Transverse colon (tissue), 4 donors: ENCODE results near the gene LIG4. TPM values are rescaled to one million over a fixed set of nuclear protein-coding genes. Genes with fewer than 3 reads are reported as not detected.
"Not testable (repeated sequence)": the region's sequence is repeated elsewhere in the genome, so short reads cannot be mapped to it uniquely, and the experiment has no call there.

Experiments
- DNase-seq: peaks from one replicate; pipeline ENCODE4 v3.0.0-alpha.2; 2019
- H3K27ac ChIP-seq, 4 donors: fragments of 200-600 bp; sonication (generic); 2 replicates each; pipeline ENCODE4 v1.5.1; 2016 to 2018; ENCODE audit warnings: inconsistent platforms in 4 of 4
- H3K27me3 ChIP-seq: fragments of 200-600 bp; sonication (generic); 2 replicates; pipeline ENCODE4 v1.5.1; 2017; ENCODE audit warnings: inconsistent platforms
- H3K36me3 ChIP-seq, 4 donors: fragments of 200-600 bp; sonication (generic); 2 replicates each; pipeline ENCODE4 v1.5.1; 2017 to 2019; ENCODE audit warnings: inconsistent platforms in 4 of 4
- H3K4me1 ChIP-seq, 4 donors: fragments of 200-600 bp; sonication (generic); 2 replicates each; pipeline ENCODE4 v1.5.1; 2017 to 2020; ENCODE audit warnings: inconsistent platforms in 4 of 4
- H3K4me3 ChIP-seq, 4 donors: fragments of 200-600 bp; sonication (generic); 1 replicate in 1 of 4; 2 replicates in 3 of 4; pipeline versions ENCODE4 v1.5.1 to v1.6.1; 2017 to 2019; ENCODE audit warnings: inconsistent platforms in 4 of 4
- H3K9me3 ChIP-seq, 2 donors: fragments of 200-600 bp; sonication (generic); 2 replicates each; pipeline ENCODE4 v1.5.1; 2017 to 2019; ENCODE audit warnings: inconsistent platforms in 2 of 2
- CTCF ChIP-seq, 5 experiments: fragments of 200-600 bp in 3 of 5; fragments of 450-650 bp in 2 of 5; sonication (generic) in 3 of 5; IDR thresholded peaks; 1 replicate in 2 of 5; 2 replicates in 3 of 5; pipeline ENCODE4 v1.5.1; 2016 to 2017; ENCODE audit warnings: antibody characterized with exemption in 5 of 5, inconsistent platforms in 3 of 5, mild to moderate bottlenecking in 2 of 5, moderate library complexity in 1 of 5
- EP300 ChIP-seq: sonication (generic); formaldehyde crosslinking; IDR thresholded peaks from one replicate; pipeline ENCODE4 v1.6.1; 2017; ENCODE audit warnings: antibody characterized with exemption, low read depth
- POLR2A ChIP-seq: fragments of 450-650 bp; IDR thresholded peaks from one replicate; pipeline ENCODE4 v1.6.1; 2016; ENCODE audit warnings: antibody characterized with exemption, mild to moderate bottlenecking, moderate library complexity
- POLR2AphosphoS5 ChIP-seq, 3 donors: sonication (generic); formaldehyde crosslinking; IDR thresholded peaks; one replicate each; pipeline ENCODE4 v1.6.1; 2016; ENCODE audit warnings: antibody characterized with exemption in 3 of 3
- WGBS, 2 donors: methylation state at CpG; one replicate each; pipeline ENCODE4 v1.1.5; 2018; ENCODE audit warnings: low coverage in 1 of 2; 5-methylcytosine and 5-hydroxymethylcytosine counted together
- in situ Hi-C, 4 donors: fragments of 200-750 bp; cut with MboI; loops; one replicate each; pipeline versions ENCODE4 v1.15.0 to v1.15.1; 2017; ENCODE audit warnings: low sequenced_read_pairs in 3 of 4, low pct_ligation_motif_present in 1 of 4, low pct_unique_long_range_greater_than_20kb in 1 of 4
- intact Hi-C: fragments of 100-400 bp; cut with DNase I; formaldehyde crosslinking; loops from one replicate; pipeline ENCODE4 v1.15.1; 2023; ENCODE audit warnings: low total_unique reads
- total RNA-seq, 4 donors: library from RNA; depleted of rRNA; stranded (reverse); fragments of >200 nt; gene quantifications; one replicate each; pipeline ENCODE4 v1.1.0, GENCODE V29; 2016

Gene LIG4
- total RNA-seq, 4 donors from 2014 or later: 1.9 to 17.0 (median 6.0) TPM

- DNase-seq: no peak
- intact Hi-C loops: loop anchor here (10.0 kb wide), 1 partner anchor 671 kb away; no protein-coding TSS in a partner anchor
- H3K27ac ChIP-seq: no peak overlapping the region
- no peaks in the 10 kb centered on the region for H3K36me3 ChIP-seq
- in situ Hi-C loops: no loop called here
- WGBS, 2 donors: 72 to 73% methylated on average over 6 to 7 of the region's 7 CpGs
- no peak for TF ChIP-seq EP300
- TF ChIP-seq CTCF (IDR thresholded peaks at IDR 0.05): no peak
- no peak for TF ChIP-seq POLR2A
- TF ChIP-seq POLR2AphosphoS5 (IDR thresholded peaks at IDR 0.05): no peak
- H3K4me3 ChIP-seq: no peak overlapping the region
- H3K9me3 ChIP-seq: no peaks in the 10 kb centered on the region
- no peaks in the 10 kb centered on the region for H3K27me3 ChIP-seq
- H3K4me1 ChIP-seq: peaks cover 4 to 39% (median 17%) of the 10 kb centered on the region in 4 donors
These were observed 8.6 kb upstream of the LIG4 start for GRCh38 chr13:108223687-108224503.

GRCh38 chr13:108220041-108220440 lies 4.7 kb upstream of the LIG4 start:
- Histone ChIP-seq H3K4me1 (peaks cover 11 to 59% (median 26%) of the 10 kb centered on the region in 4 donors), H3K27me3 (no peaks in the 10 kb centered on the region), H3K27ac (peak overlapping the region in 3 of 4 donors; percentile 86 to 92 (median 87)), H3K9me3 (no peaks in the 10 kb centered on the region), H3K4me3 (peak overlapping the region in 1 of 4 donors; percentile 91), H3K36me3 (no peaks in the 10 kb centered on the region)
- intact Hi-C loops: loop anchor here (10.0 kb wide), 1 partner anchor 675 kb away; no protein-coding TSS in a partner anchor
- 24 to 50% methylated on average over 1 of the region's 1 CpG for WGBS, 2 donors
- DNase-seq: peak; percentile 58
- TF ChIP-seq EP300 (no peak), POLR2A (no peak), CTCF (IDR thresholded peaks at IDR 0.05) (no peak), POLR2AphosphoS5 (IDR thresholded peaks at IDR 0.05) (no peak)
- in situ Hi-C loops: no loop called here

- intact Hi-C loops: no loop called here
These were observed 3.0 kb upstream of the LIG4 start, which contains the start of gene ABHD13 for GRCh38 chr13:108218044-108218974. TSS of gene ABHD13 (plus strand) at chr13:108218392. CDS start at chr13:108229219, 10,827 bp downstream.

GRCh38 chr13:108217307-108218043 lies 2.1 kb upstream of the LIG4 start:
- 5 to 67% methylated on average over 5 to 27 of the region's 27 CpGs for WGBS, 2 donors
- Histone ChIP-seq H3K4me1 (peaks cover 11 to 56% (median 28%) of the 10 kb centered on the region in 4 donors), H3K4me3 (peak overlapping the region; percentile 68 to 98 (median 86)), H3K27ac (peak overlapping the region; percentile 86 to 92 (median 88))
- DNase-seq, H3K27me3 ChIP-seq, H3K9me3 ChIP-seq, intact Hi-C loops, in situ Hi-C loops, H3K36me3 ChIP-seq: not testable (repeated sequence)

More at GRCh38 chr13:108218044-108218974, 3.0 kb upstream of the LIG4 start, which contains the start of gene ABHD13:
- in situ Hi-C loops: no loop called here
- no peaks in the 10 kb centered on the region for H3K27me3 ChIP-seq
- H3K4me3 ChIP-seq: peak within 1 kb of the TSS; percentile 68 to 98 (median 86)
- H3K36me3 ChIP-seq: no peaks in the 10 kb centered on the region
- peak within 1 kb of the TSS; percentile 86 to 92 (median 88) for H3K27ac ChIP-seq
- no peak for TF ChIP-seq EP300
- peak in 1 of 5 experiments; percentile 25 for TF ChIP-seq CTCF (IDR thresholded peaks at IDR 0.05)
- peak; percentile 79 to 89 (median 85) for TF ChIP-seq POLR2AphosphoS5 (IDR thresholded peaks at IDR 0.05)
- TF ChIP-seq POLR2A: peak; percentile 74
- peaks cover 11 to 58% (median 28%) of the 10 kb centered on the region in 4 donors for H3K4me1 ChIP-seq
- 1% methylated on average over 58 of the region's 93 CpGs; no CpG with 5 or more reads in 1 of the 2 donors for WGBS, 2 donors
- H3K9me3 ChIP-seq: no peaks in the 10 kb centered on the region
- peak; percentile 92 for DNase-seq
